A549 (cell line): ENCODE measurements around the gene ADAMTS16. TPM values are rescaled to one million over a fixed set of nuclear protein-coding genes. Genes with fewer than 3 reads are reported as not detected.

ENCODE experiments used
- ATAC-seq, 2 experiments: fragments of 200-7000 bp in 1 of 2; fragments of >200 bp in 1 of 2; cut with Nextera tagmentation in 1 of 2; cut with Tn5 transposase in 1 of 2; 3 replicates each; pipeline versions ENCODE4 v1.8.0 to v1.9.1; 2018 to 2020; ENCODE audit warnings: mild to moderate bottlenecking in 1 of 2, moderate library complexity in 1 of 2
- CTCF ChIA-PET: fragments of 300-600 bp; sonication (Branson Sonifier 250); formaldehyde crosslinking; extraction: SDS; loops from one replicate; lab custom pipeline; 2021; ENCODE audit warnings: antibody characterized with exemption, inconsistent platforms; lab: Yijun Ruan, JAX
- POLR2A ChIA-PET: fragments of 350-600 bp; formaldehyde crosslinking; extraction: SDS; loops from one replicate; lab custom pipeline; 2021; ENCODE audit warnings: antibody characterized with exemption, inconsistent platforms; lab: Yijun Ruan, JAX
- DNase-seq, 2 experiments: peaks; one replicate each; pipeline versions ENCODE4 v3.0.0 to v3.0.0-alpha.2; 2011 to 2016; ENCODE audit warnings: low read depth in 1 of 2, low spot score in 1 of 2
- FAIRE-seq: peaks from 2 replicates; lab custom pipeline; 2011; peaks lifted over from hg19 to GRCh38; lab: Jason Lieb, UNC
- H3K27ac ChIP-seq, 2 experiments: fragments of >200 bp; sonication (Bioruptor Twin); formaldehyde crosslinking; 3 replicates each; pipeline ENCODE4 v1.5.1; 2016 to 2017
- H3K4me1 ChIP-seq: fragments of >200 bp; sonication (Bioruptor Twin); formaldehyde crosslinking; 3 replicates; pipeline ENCODE4 v1.6.1; 2016
- H3K4me2 ChIP-seq: fragments of >200 bp; sonication (Bioruptor Twin); formaldehyde crosslinking; 3 replicates; pipeline ENCODE4 v1.6.1; 2016
- H3K4me3 ChIP-seq: fragments of >200 bp; sonication (Bioruptor Twin); formaldehyde crosslinking; 3 replicates; pipeline ENCODE4 v1.5.1; 2016
- H3K9me3 ChIP-seq: fragments of >200 bp; sonication (Bioruptor Twin); formaldehyde crosslinking; 3 replicates; pipeline ENCODE4 v1.6.1; 2016
- BCL3 ChIP-seq: fragments of >200 bp; sonication (Bioruptor Twin); formaldehyde crosslinking; IDR thresholded peaks from 3 replicates; pipeline ENCODE4 v1.6.1; 2016
- BHLHE40 ChIP-seq: IDR thresholded peaks from 2 replicates; pipeline ENCODE4 v1.6.1; 2012; ENCODE audit warnings: low read depth, low read length, inconsistent platforms
- CEBPB ChIP-seq, 2 experiments: fragments of >200 bp in 1 of 2; sonication (Bioruptor Twin) in 1 of 2; formaldehyde crosslinking in 1 of 2; IDR thresholded peaks; 2 replicates each; pipeline ENCODE4 v1.6.1; 2012 to 2016
- CHD2 ChIP-seq: fragments of 150-350 bp; IDR thresholded peaks from 2 replicates; pipeline ENCODE4 v1.6.1; 2014; ENCODE audit warnings: low read length; ENCODE audit not compliant: partially characterized antibody
- E2F6 ChIP-seq: IDR thresholded peaks from 2 replicates; pipeline ENCODE4 v1.6.1; 2012; ENCODE audit warnings: low read depth, borderline replicate concordance
- EHF ChIP-seq: fragments of 250-450 bp; sonication (Bioruptor Pico); IDR thresholded peaks from 2 replicates; pipeline ENCODE4 v1.5.0; 2020; ENCODE audit warnings: mild to moderate bottlenecking
- FOSB ChIP-seq: fragments of 250-450 bp; sonication (Bioruptor Pico); IDR thresholded peaks from 2 replicates; pipeline ENCODE4 v1.5.0; 2020; ENCODE audit warnings: mild to moderate bottlenecking, moderate library complexity
- HES2 ChIP-seq: fragments of >200 bp; sonication (Bioruptor Twin); formaldehyde crosslinking; IDR thresholded peaks from 2 replicates; pipeline ENCODE4 v1.6.1; 2016
- HEYL ChIP-seq: fragments of 250-450 bp; sonication (Bioruptor Pico); IDR thresholded peaks from 2 replicates; pipeline ENCODE4 v1.8.0; 2021; ENCODE audit warnings: mild to moderate bottlenecking, moderate library complexity
- HOXB5 ChIP-seq: fragments of 250-450 bp; sonication (Bioruptor Pico); IDR thresholded peaks from 2 replicates; pipeline ENCODE4 v1.5.0; 2020; ENCODE audit warnings: mild to moderate bottlenecking, moderate library complexity
- JUNB ChIP-seq: fragments of >200 bp; sonication (Bioruptor Twin); formaldehyde crosslinking; IDR thresholded peaks from 2 replicates; pipeline ENCODE4 v1.6.1; 2016
- MAFK ChIP-seq: fragments of 450-650 bp; IDR thresholded peaks from 2 replicates; pipeline ENCODE4 v1.6.1; 2014; ENCODE audit not compliant: partially characterized antibody
- MAX ChIP-seq: IDR thresholded peaks from 2 replicates; pipeline ENCODE4 v1.6.1; 2012
- MYC ChIP-seq: IDR thresholded peaks from 2 replicates; pipeline ENCODE4 v1.6.1; 2012; ENCODE audit warnings: mild to moderate bottlenecking, inconsistent platforms, low read length, improper control_type of control experiment, borderline replicate concordance
- PBX3 ChIP-seq: IDR thresholded peaks from 2 replicates; pipeline ENCODE4 v1.6.1; 2012
- SREBF2 ChIP-seq: fragments of 450-650 bp; IDR thresholded peaks from 2 replicates; pipeline ENCODE4 v1.6.1; 2014; ENCODE audit warnings: mild to moderate bottlenecking, moderate library complexity
- ZC3H11A ChIP-seq: fragments of 450-650 bp; IDR thresholded peaks from 2 replicates; pipeline ENCODE4 v1.6.1; 2014; ENCODE audit warnings: antibody characterized with exemption, mild to moderate bottlenecking
- ZNF302 ChIP-seq: fragments of 250-450 bp; sonication (Bioruptor Pico); IDR thresholded peaks from 2 replicates; pipeline ENCODE4 v1.9.0; 2021; ENCODE audit warnings: inconsistent platforms, mild to moderate bottlenecking, moderate library complexity
- WGBS: methylation state at CpG from one replicate; pipeline ENCODE4 v1.1.6; 2017; ENCODE audit errors: missing lambda C conversion rate; 5-methylcytosine and 5-hydroxymethylcytosine counted together
- polyA plus RNA-seq, 4 experiments: library from polyadenylated mRNA; depleted of rRNA in 3 of 4; stranded (reverse); fragments of >200 nt; fragmentation: RNase III in 1 of 4; extraction: RNeasy Plus Mini Kit Qiagen cat#74134 plus additional on column Dnase treatment in 1 of 4; gene quantifications; 2 replicates in 3 of 4; 3 replicates in 1 of 4; pipeline ENCODE4 v1.2.3, GENCODE V29; 2011 to 2017

Gene ADAMTS16
- polyA plus RNA-seq, 2 of the 4 experiments (the other 2 are of a cell fraction): 0.71 to 1.0 TPM

- ATAC-seq (no peak), FAIRE-seq (no peak), DNase-seq (no peak)
- no peak for TF ChIP-seq PBX3
- Histone ChIP-seq H3K4me1 (no peaks in the 10 kb centered on the region), H3K27ac (no peak overlapping the region), H3K9me3 (no peaks in the 10 kb centered on the region), H3K4me2 (no peak overlapping the region), H3K4me3 (no peak overlapping the region)
- 68% methylated on average over 15 of the region's 15 CpGs for WGBS
- ChIA-PET POLR2A (no interaction called here), CTCF (no interaction called here)
Measured at GRCh38 chr5:5320062-5320805, 180.1 kb downstream of the ADAMTS16 start.

GRCh38 chr5:5321137-5321536 lies 181.0 kb downstream of the ADAMTS16 start:
- no peak for DNase-seq
- POLR2A ChIA-PET: interaction anchor here (0.6 kb wide), 1 partner anchor 30 kb away, joined by 3 read pairs; no protein-coding TSS in a partner anchor
- Histone ChIP-seq H3K9me3 (no peaks in the 10 kb centered on the region), H3K4me3 (no peak overlapping the region), H3K4me2 (no peak overlapping the region), H3K4me1 (no peaks in the 10 kb centered on the region), H3K27ac (no peak overlapping the region)
- CTCF ChIA-PET: no interaction called here
- WGBS: 68% methylated on average over 2 of the region's 2 CpGs
- FAIRE-seq: no peak
- TF ChIP-seq MYC: no peak
- TF ChIP-seq MAX: no peak
- no peak for TF ChIP-seq E2F6
- no peak for TF ChIP-seq JUNB
- ATAC-seq: no peak

- CTCF ChIA-PET: interaction anchor here (1.7 kb wide), 1 partner anchor 95 kb away, joined by 3 read pairs; no protein-coding TSS in a partner anchor
- FAIRE-seq: no peak
- Histone ChIP-seq H3K9me3 (no peaks in the 10 kb centered on the region), H3K4me2 (no peak overlapping the region), H3K27ac (no peak overlapping the region), H3K4me3 (no peak overlapping the region), H3K4me1 (no peaks in the 10 kb centered on the region)
- DNase-seq: no peak
- 53% methylated on average over 2 of the region's 2 CpGs for WGBS
- TF ChIP-seq EHF (CRISPR knock-in tag) (no peak), MAFK (no peak), FOSB (no peak), SREBF2 (no peak), HEYL (CRISPR knock-in tag) (no peak), BHLHE40 (no peak), ZC3H11A (no peak), BCL3 (no peak), CEBPB (IDR thresholded peaks at IDR 0.05) (no peak)
- POLR2A ChIA-PET: no interaction called here
- no peak for ATAC-seq
Measured at GRCh38 chr5:5323551-5323950, 183.4 kb downstream of the ADAMTS16 start.

- H3K4me2 ChIP-seq: no peak overlapping the region
- peak in 1 of 2 experiments; percentile 34; a peak in 3 of 6 replicates for ATAC-seq
- TF ChIP-seq BCL3: no peak
- TF ChIP-seq PBX3: no peak
- no peak for TF ChIP-seq ZC3H11A
- no peak for TF ChIP-seq HOXB5
- no peak for TF ChIP-seq HES2
- TF ChIP-seq CHD2: no peak
- no peak for TF ChIP-seq FOSB
- no peak for TF ChIP-seq ZNF302 (CRISPR knock-in tag)
- no peak for TF ChIP-seq MAX
- TF ChIP-seq, all 56 proteins: peak for 0
- Histone ChIP-seq H3K4me1 (no peaks in the 10 kb centered on the region), H3K9me3 (no peaks in the 10 kb centered on the region), H3K27ac (no peak overlapping the region), H3K4me3 (no peak overlapping the region)
- no peak for FAIRE-seq
- DNase-seq: no peak
- 67% methylated on average over 8 of the region's 9 CpGs for WGBS
- POLR2A ChIA-PET: no interaction called here
- CTCF ChIA-PET: interaction anchor here (0.7 to 1.7 kb wide), 5 partner anchors 14 to 204 kb away, joined by 3 to 6 read pairs (median 4); no protein-coding TSS in a partner anchor
Measured at GRCh38 chr5:5326115-5326758, 186.1 kb downstream of the ADAMTS16 start.
